NCI-H1092 (cell line): ENCODE measurements around the gene SPOP.

Experiments
- DNase-seq: peaks from one replicate; lab custom pipeline; 2025; lab: John Stamatoyannopoulos, UW

The SPOP gene

DNA sequence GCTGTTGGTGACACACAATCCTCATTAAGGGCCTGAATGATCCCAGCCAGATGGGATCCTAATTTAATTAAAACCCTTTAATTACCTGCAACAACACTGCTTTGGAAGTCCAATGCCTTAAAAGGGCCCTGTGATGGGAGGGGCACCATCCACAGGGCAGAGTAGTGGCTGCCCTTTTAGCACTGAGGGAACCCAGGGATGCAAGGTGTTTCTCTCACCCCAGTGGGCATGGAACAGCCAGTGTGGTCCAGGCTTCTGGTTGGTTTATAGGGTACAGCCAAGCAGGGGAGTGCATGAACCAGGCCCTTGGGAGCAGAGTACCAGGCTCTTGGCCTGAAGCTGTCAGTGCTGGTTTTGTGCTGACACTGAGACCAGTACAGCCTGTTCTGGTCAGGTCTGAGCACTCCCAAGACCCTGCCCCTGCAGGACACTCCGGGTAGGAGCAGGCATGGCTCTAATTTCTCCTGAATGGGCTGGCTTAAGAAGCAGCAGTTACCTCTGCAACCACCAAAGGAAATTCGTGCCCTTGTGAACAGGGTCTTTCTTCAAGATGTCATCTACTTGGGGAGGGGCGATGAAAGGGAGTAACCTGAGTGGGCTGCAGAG lies 92.4 kb downstream of the SPOP start:
- no peak for DNase-seq

DNA sequence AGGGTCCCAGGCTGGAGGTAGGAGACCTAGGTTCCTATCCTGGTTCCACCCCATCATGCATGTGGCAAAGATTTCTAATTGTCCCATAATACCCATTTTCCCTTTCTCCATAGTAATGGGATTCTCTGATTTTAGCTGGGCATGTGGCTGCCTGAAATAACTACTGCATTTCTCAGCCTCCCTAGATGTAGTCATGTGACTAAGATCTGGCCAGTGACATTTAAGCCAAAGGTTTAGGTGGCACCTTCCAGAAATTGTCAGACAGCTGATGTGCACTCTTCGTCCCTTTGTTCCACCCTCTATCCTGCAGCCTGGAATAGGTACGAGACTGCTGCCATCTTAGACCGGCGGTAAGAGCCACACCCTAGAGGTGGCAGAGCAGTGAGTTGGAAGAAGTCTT lies 94.0 kb downstream of the SPOP start:
- DNase-seq = no peak

DNA sequence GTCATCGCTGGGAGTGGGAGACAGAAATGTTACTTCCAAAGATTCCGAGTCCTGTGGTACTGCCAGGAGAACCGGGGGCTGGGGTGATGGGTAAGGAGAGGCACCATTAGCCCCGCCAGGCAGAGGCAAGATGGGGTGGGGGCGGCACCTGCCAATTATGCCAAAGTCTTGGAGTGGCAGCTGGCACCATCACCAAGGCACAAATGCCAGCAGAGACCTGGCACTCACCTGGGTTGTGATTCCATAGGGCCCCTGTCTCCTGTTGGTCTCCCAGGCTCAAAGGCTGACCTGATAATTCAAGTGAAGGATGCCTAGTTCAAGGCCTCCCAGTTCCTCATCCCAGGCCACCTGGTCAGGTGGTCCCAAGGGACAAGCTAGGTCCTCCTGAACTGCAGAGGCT lies 94.7 kb downstream of the SPOP start:
- no peak for DNase-seq

DNA sequence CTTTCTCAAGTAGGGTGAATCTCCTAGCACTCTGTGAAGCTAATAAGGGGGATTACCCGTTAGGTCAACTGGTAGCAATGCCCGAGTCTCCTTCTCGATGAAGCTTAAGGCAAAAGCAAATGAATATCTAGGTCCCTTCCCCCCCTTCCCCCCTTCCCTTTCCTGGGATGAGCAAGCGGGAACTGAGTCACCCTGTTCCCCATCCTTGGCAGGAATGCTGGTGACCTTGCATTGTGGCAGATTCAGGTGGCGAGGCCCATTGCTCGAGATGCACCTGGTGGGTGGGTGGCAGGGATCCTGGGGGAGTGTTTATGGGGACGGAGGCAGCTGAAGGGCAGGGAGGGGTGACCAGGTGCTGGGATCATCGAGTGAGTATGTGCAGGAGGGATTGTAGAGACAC lies 95.1 kb downstream of the SPOP start:
- no peak for DNase-seq

DNA sequence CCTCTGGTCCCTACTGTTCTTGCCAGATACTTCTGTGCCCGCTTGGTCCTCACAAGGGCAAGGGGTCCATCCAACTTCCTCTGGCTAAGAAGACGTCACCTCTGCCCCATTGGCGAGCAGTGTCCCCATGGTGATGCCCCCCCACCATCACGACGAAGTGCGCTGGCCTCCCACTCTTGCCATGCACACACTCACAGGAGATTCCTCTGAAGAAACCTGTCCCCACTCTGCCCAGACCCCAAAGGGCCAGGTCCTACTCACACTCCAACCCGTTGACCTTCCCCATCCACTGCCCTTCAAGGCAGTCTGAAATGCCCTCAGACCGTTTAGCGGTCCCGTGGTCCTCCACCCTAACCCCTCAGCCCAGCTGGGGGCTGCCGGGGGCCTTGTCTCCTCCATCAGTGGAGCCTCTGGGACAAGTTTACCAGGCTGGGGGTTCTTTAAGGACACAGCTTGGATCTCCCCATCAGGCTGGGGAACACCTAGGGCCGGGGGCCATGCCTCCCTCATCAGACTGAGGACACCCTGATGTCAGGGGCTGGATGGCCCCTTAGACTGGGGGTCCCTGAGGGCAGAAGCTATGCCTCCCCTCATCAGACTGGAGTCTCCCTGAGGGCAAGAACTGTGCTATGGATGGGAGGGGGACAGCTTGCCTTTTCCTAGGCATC lies 95.7 kb downstream of the SPOP start:
- no peak for DNase-seq

DNA sequence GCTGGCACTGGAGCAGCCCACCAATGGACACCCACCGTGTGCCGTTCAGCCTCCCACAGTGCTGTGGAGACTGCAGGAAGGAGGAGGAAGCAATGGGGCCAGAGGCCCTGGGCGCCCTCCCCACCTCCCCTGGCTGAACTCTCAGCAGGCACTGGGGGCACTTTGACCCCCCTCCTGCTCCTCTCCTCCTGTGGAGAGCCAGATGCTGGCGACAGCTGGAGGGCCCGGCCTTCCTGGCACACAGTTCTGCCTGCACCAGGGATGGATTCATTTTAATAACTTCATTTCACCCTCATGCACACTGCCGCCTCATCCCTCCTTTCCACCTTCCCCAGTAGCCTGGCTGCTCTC lies 96.3 kb downstream of the SPOP start:
- no peak for DNase-seq

DNA sequence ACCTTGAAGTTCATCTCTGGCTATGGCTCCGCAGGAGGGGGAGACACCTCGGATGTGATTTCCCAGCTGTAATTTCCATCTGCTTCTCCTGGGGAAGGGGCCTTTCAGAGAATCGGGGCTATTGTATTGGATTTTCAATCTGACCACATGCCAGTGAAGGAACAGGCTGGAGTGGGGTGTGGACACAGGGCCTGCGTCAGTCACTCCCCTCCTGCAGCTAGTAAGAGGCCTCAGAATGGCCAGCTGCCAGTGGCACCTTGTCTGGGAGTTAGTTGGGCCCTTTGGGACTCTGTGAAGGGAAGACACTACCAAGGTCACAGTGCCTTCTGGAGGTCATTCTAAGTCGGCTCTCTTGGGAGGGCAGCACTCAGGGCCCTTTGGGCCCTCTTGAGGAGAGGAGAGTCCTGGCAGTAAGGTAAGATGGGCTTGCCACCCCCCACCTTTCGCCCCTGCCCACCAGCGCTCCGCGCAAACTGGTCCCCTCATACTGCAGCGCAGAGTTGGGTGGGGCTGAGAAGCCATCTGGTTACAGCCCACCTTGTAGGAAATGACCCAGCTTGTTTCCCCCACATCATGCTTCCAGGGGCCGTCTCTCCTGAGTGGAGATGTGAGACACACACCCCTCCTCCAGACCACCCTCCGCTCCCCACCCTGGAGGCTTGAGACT lies 96.8 kb downstream of the SPOP start:
- DNase-seq = no peak

DNA sequence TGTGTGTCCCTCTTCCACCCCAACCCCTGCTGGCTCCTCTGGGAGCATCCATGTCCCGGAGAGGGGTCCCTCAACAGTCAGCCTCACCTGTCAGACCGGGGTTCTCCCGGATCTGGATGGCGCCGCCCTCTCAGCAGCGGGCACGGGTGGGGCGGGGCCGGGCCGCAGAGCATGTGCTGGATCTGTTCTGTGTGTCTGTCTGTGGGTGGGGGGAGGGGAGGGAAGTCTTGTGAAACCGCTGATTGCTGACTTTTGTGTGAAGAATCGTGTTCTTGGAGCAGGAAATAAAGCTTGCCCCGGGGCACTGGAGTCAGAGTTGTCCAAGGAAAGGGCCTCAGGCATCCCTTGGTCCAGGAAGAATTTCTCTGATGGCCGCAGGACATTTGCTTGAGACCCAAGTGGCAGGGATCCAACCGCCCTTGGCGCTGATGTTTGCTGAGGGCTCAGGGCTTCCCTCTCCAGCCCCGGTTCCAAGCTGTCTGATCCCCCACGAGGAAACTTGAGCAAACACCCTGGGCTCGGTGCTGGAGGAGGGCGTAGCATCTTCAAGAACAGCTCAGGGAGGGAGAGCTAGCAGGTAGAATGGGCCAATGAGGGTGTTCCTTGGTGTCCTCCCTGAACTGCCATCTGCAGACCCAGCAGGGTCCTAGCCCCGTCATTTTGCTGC lies 97.7 kb downstream of the SPOP start:
- DNase-seq = no peak

DNA sequence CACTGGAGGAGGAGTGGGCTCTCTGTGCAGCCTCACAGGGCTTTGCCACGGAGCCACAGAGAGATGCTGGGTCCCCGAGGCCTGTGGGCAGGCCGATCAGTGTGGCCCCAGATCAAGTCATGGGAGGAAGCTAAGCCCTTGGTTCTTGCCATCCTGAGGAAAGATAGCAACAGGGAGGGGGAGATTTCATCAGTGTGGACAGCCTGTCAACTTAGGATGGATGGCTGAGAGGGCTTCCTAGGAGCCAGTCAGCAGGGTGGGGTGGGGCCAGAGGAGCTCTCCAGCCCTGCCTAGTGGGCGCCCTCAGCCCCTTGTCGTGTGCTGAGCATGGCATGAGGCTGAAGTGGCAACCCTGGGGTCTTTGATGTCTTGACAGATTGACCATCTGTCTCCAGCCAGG lies 98.4 kb downstream of the SPOP start:
- no peak for DNase-seq

DNA sequence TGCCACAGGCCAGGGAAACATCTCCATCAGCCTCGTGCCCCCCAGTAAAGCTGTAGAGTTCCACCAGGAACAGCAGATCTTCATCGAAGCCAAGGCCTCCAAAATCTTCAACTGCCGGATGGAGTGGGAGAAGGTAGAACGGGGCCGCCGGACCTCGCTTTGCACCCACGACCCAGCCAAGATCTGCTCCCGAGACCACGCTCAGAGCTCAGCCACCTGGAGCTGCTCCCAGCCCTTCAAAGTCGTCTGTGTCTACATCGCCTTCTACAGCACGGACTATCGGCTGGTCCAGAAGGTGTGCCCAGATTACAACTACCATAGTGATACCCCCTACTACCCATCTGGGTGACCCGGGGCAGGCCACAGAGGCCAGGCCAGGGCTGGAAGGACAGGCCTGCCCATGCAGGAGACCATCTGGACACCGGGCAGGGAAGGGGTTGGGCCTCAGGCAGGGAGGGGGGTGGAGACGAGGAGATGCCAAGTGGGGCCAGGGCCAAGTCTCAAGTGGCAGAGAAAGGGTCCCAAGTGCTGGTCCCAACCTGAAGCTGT lies 98.9 kb downstream of the SPOP start:
- DNase-seq = no peak

DNA sequence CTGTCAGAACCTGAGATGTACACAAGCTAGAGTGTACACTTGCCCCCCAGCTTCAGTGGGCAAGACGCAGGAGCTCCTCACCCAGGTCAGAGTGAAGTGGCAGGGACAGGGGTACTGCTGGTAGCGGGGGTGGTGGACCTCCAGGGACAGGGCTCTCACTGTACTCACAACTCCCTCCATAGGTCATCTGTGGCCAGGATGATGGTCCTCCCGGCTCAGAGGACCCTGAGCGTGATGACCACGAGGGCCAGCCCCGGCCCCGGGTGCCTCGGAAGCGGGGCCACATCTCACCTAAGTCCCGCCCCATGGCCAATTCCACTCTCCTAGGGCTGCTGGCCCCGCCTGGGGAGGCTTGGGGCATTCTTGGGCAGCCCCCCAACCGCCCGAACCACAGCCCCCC lies 99.5 kb downstream of the SPOP start:
- no peak for DNase-seq

DNA sequence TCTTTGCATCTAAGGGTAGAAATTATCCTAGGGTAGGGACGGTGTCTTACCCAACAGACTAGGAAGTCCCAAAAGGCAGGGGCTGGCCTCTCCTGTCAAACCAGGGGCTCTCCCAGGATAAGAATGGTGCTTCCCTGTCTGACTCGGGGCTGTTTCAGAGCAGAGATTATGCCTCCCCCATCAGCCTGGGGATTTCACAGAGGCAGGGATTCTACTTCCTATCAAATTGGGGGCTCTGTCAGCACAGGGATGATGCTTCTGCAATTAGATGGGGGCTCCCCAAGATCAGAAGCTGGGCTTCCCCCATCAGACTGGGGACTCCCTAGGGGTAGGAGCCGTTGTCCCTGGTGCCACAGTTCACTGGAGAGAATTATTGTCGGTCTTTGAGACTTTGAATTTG lies 99.9 kb downstream of the SPOP start:
- no peak for DNase-seq

DNA sequence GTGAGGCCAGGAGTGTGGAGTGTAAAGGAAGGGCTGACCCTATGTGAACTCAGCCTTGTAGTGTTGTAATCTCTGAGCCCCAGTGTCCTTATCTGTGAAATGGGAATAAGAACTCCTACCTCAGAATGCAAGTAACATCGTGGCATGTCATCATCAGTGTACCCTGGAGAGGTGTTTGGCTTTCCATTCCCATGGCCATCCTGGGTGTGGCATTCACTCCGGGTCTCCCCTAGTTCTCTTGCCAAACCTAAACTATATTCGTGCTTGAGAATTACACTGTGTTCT lies 100.3 kb downstream of the SPOP start:
- no peak for DNase-seq

DNA sequence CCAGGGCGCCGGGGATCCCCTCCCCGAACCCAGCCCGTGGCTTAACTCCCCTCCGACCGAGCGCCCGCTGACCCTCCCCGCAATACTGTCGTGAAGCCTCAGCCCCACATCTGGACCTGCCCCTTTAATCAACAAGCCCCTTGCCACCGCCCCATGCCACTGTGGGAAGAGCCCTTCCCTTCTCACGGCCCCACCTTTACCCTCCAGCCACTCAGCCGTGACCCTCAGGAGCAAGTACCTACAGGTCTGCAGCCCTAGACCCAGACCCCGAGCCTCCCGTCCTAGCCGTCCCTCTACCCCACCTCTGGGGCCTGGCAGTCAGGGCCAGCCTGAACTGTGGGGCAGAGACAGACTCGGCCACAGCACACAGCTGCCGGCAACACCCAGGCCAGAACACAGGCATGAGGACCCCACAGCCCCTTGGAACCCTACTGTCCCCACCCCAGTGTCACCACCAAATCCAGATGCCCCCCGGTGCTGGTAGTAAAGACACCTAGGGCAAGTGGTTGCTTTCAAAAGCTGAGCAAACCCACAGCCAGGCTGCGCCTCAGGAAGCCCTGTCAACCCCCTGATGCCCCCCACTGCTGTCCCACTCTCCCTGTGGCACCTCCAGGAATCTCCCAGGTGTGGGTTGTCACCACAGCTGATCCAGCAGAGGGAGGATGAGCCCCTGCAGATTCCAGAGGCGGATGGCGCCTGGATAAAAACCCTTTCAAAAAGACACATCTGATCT lies 100.8 kb downstream of the SPOP start:
- no peak for DNase-seq

DNA sequence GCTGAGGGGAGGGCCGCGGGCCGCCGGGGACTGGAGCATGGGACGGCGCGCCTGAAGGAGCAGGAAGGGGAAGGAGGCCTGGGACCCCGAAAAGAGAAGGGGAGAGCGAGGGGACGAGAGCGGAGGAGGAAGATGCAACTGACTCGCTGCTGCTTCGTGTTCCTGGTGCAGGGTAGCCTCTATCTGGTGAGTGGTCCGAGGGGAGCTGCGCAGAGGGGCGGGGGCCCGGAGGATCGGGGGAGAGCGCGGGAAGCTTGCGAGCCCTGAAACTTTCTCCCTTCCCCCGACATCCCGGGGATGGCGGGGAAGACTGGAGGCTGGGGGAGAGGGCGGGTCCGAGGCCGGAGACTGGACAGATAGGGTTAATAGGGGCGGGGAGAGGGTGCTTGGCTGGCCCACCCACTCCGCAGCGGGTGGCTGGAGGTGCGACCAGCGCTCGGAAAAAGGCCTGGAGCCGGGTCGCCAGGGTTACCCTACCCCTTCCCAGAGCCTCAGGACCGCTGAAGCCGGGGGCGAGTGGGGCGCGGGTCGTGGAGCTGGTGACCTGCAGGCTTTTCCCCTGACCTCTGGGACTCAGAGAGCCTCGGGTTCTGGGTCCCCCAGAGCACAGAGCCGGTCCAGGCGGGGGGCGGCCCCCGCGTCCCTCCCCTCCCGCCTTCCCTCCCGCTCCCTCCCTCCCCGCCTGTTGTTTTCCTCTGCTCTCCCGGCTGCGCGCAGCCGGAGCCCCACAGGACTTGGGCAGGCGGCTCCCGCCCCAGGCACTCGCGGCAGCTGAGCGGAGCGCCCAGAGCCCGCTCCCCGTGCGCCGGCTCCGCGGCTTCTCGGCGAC lies 101.6 kb downstream of the SPOP start:
- DNase-seq = no peak

DNA sequence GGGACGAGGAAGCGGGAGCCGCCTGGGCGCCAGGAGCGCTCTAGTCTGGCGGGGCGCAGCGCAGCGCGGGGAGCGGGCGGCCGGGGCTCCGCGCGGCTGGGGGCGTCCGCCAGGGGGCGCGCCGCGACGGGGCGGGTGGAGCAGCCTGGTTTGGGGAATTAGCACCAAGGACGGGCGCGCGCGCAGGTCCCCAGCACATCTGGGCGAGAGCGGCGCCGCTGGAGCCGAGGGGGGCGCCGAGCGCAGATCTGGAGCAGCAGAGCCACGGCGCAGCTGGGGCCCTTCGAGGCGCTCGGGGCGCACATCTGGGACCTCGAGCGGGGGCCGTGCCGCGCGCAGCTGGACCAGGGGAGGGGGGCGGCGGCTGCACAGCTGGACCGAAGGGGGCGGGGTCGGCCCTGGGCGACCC lies 102.2 kb downstream of the SPOP start, which contains the start of gene NXPH3:
Gene NXPH3 (plus strand): TSS at position 193 of the 409 bp plus-strand sequence. CDS start 349 bp downstream, outside the sequence.
- DNase-seq = no peak

DNA sequence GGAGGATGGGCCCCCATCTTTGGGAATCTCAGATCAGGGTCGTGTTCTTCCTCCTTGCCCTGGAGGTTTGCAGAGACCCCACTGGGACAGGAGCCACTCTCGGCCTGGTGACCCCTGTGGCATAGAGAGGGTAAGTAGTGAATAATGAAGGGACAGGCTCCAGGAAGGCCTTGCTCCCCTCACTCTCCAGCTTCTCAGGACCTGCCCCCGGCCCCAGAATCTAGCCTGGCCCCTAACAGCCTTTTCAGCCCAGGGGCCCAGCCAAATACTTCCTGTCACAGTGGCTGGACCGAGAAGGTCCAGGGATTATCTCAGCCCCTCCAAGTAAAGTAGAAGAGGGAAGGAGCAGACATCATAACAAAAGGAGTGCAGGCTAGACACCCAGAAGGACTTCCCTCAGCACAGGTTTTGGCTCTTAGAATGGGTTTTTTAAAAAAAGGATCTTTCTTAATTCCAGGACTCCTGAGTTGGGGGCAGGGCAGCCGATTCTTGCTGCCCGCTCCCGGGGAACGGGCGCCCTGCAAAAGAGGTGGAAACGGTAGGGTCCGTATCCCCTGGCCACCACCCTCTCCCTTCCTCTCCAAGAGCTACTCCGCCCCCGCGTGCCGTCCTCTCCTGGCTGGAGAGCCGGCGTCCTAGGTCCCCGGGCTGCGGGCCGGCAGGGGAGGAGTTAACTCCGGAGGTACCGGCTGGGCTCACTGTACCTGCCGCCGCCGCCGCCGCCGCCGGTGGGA lies 102.8 kb downstream of the SPOP start:
- no peak for DNase-seq

DNA sequence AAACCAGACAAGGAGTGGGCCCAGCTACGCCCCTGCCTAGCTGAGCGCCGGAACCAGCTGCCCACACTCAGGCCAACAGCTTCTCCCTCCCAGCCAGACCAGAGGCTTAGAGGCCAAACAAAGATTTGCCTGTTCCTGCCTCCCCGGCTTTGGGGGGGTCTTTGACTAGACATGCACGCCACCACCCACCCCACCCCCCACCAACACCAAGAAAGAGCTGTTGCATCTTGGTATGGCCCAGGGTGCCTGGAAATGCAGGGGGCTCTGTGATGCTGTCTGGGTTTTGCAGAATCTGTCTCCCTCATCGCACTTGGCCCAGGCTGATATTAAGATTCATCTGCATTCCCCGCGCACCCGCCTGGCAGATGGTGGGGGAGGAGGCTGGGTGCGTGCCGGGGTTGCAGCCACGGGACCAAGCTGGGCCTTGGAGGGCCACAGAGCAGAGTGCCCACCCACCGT lies 103.5 kb downstream of the SPOP start:
- DNase-seq = no peak

DNA sequence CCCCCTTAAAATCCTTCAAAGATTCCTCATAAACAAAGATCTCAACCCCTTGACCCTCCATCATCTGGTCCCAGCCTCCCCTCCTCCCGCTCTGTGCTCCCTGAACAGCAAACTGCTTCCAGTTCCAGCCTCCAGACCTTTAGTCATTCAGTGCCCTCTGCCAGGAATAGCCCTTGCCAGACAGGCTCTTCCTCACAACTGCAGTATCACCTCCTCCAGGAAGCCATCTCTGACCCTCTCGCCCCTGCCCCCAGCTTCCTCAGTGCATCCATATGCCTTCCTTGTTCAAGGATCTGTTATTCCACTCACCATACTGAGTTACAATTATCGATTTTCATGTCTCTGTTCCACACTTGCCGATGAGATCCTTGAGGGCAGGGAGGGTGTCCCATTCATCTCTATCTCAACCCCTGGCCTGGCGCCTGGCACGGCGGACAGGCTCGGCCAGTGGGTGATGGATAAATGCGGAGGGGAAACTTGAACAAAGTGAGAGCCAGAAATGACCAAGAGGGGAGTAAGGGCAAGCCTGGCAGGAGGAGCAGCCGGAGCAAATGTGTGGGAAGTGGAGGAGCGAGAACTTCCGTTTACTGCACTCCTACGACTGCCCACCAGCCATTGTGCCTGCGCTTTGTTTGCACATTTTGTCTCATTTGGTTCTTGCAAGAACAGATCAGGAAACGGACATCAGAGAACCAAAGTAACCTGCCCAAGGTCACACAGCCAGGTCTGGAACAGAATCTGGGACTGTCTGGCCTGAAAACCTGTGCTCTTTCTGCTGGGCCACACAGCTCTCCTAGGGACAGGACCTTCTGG lies 104.2 kb downstream of the SPOP start:
- DNase-seq = no peak
